Fibroblast of mammary gland (primary cell): ENCODE data around the gene LRMDA.

Experiments
- DNase-seq: peaks from one replicate; pipeline ENCODE4 v3.0.0-alpha.2; 2010; ENCODE audit warnings: low read depth
- H3K4me3 ChIP-seq: 2 replicates; pipeline ENCODE4 v1.5.1; 2011; ENCODE audit warnings: low read depth, mild to moderate bottlenecking, low read length, moderate library complexity; ENCODE audit not compliant: control insufficient read depth
- TF ChIP-seq, protein P1 (sequence below): conservative IDR thresholded peaks from 2 replicates; pipeline ENCODE4 v1.5.1; 2011; ENCODE audit warnings: low read depth, low read length, inconsistent platforms; ENCODE audit not compliant: control insufficient read depth, insufficient read depth

LRMDA gene

GRCh38 chr10:76316234-76316633 is 884.8 kb downstream of the LRMDA start:
- TF ChIP-seq, protein P1, sequence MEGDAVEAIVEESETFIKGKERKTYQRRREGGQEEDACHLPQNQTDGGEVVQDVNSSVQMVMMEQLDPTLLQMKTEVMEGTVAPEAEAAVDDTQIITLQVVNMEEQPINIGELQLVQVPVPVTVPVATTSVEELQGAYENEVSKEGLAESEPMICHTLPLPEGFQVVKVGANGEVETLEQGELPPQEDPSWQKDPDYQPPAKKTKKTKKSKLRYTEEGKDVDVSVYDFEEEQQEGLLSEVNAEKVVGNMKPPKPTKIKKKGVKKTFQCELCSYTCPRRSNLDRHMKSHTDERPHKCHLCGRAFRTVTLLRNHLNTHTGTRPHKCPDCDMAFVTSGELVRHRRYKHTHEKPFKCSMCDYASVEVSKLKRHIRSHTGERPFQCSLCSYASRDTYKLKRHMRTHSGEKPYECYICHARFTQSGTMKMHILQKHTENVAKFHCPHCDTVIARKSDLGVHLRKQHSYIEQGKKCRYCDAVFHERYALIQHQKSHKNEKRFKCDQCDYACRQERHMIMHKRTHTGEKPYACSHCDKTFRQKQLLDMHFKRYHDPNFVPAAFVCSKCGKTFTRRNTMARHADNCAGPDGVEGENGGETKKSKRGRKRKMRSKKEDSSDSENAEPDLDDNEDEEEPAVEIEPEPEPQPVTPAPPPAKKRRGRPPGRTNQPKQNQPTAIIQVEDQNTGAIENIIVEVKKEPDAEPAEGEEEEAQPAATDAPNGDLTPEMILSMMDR, result no peak
- no peak for DNase-seq
- H3K4me3 ChIP-seq, result no peak overlapping the region

GRCh38 chr10:76317078-76317477 is 885.7 kb downstream of the LRMDA start:
- H3K4me3 ChIP-seq, result no peak overlapping the region
- no peak for DNase-seq
- TF ChIP-seq, protein P1, result no peak

GRCh38 chr10:76318211-76318610 is 886.8 kb downstream of the LRMDA start:
- DNase-seq, result no peak
- TF ChIP-seq, protein P1, result no peak
- H3K4me3 ChIP-seq, result no peak overlapping the region

DNA sequence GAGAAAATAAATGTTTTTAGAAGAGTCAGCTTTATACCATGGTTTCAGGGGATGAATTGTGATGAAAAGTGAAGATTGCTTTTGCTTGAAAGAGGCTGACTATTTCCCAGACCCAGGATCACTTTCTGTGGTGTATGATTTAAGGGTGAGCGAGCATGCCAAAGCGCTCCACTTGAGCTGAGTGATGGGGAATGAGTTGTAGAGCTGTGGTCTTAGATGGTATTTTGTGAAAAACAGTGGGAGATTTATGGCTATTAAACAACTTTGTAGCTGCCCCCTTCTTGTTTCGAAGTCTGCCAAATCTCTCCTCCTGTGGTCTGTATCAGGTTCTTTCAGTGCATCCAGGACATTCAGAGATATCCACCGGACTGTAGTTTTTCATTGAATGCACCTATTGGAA is 888.2 kb downstream of the LRMDA start:
- DNase-seq, result no peak
- TF ChIP-seq, protein P1, result no peak

DNA sequence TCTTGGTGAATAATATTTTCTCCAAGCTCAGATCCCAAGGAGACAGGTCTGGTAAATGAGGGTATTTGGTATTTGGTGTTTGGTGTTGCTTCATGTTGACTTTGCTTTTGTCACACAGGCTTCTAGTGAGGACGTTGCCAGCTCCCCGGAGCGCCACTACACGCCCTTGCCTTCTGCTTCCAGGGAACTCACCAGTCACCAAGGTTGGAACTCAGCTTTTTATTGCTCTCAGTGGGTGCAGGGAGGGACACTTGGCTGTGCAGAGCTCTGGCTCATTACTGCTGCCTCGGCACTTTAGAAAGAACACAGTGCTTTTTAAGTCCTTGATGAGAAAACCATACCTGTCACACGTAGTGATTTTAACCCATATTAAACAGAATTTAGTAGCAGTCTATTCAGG is 892.9 kb downstream of the LRMDA start:
- no peak for DNase-seq
- TF ChIP-seq, protein P1, result no peak
- H3K4me3 ChIP-seq, result no peak overlapping the region

More for the DNA sequence above, 888.2 kb downstream of the LRMDA start:
- no peak overlapping the region for H3K4me3 ChIP-seq

DNA sequence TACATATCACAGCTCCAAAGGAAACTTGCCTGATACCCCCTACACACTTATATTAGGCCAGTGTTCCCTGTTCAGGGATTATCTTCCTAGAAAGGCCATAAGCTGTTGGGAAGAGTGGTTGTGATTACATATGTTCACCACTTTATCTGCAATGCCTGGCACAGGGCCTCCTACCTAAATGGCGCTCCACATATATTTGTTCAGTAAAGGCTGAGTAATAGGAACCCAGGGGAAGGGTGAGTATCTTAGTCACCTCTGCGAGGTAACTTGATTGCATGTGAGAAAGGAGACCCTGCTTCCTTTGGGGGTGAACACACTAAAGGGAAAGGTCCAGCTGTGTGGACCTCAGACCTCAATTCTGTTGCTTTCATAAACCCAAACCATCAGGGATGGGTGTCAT is 896.0 kb downstream of the LRMDA start:
- TF ChIP-seq, protein P1, result no peak
- no peak overlapping the region for H3K4me3 ChIP-seq
- no peak for DNase-seq

GRCh38 chr10:76328348-76328747 is 896.9 kb downstream of the LRMDA start:
- DNase-seq, result no peak
- TF ChIP-seq, protein P1, result no peak
- H3K4me3 ChIP-seq, result no peak overlapping the region
